Endothelial cell of umbilical vein (primary cell): Measurements from ENCODE around the gene SLC2A6.

ENCODE experiments used
- EZH2 ChIP-seq: IDR thresholded peaks from 2 replicates; pipeline ENCODE4 v1.6.1; 2012; ENCODE audit warnings: borderline replicate concordance, low read depth, mild to moderate bottlenecking, moderate library complexity, low read length, inconsistent platforms; ENCODE audit not compliant: severe bottlenecking
- GATA2 ChIP-seq: IDR thresholded peaks from 2 replicates; pipeline ENCODE4 v1.7.0; 2011; ENCODE audit warnings: low read depth, mild to moderate bottlenecking, moderate library complexity, mixed read lengths, low read length; ENCODE audit not compliant: insufficient read length, insufficient read depth
- MYC ChIP-seq: IDR thresholded peaks from one replicate; pipeline ENCODE4 v1.6.1; 2011; ENCODE audit warnings: mild to moderate bottlenecking, low read depth, low read length
- POLR2A ChIP-seq: IDR thresholded peaks from 2 replicates; pipeline ENCODE4 v1.6.1; 2012; ENCODE audit warnings: low read depth, mild to moderate bottlenecking, control low read depth, low read length
- POLR2AphosphoS5 ChIP-seq: IDR thresholded peaks from 2 replicates; pipeline ENCODE4 v1.6.1; 2012; ENCODE audit warnings: low read depth, mild to moderate bottlenecking, control low read depth, low read length, moderate library complexity; ENCODE audit not compliant: insufficient read depth
- TF ChIP-seq, protein P1 (sequence below), 2 donors: IDR thresholded peaks; 1 replicate in 1 of 2; 2 replicates in 1 of 2; pipeline ENCODE4 v1.5.1; 2011; ENCODE audit warnings: low read length in 2 of 2, mild to moderate bottlenecking in 2 of 2, moderate library complexity in 2 of 2, control low read depth in 1 of 2, inconsistent platforms in 1 of 2, low read depth in 1 of 2; ENCODE audit not compliant: insufficient read depth in 1 of 2; ENCODE audit errors: extremely low read depth in 1 of 2
- TF ChIP-seq, protein P2 (sequence below): IDR thresholded peaks from 2 replicates; pipeline ENCODE4 v1.6.1; 2011; ENCODE audit not compliant: insufficient read depth, insufficient read length

DNA sequence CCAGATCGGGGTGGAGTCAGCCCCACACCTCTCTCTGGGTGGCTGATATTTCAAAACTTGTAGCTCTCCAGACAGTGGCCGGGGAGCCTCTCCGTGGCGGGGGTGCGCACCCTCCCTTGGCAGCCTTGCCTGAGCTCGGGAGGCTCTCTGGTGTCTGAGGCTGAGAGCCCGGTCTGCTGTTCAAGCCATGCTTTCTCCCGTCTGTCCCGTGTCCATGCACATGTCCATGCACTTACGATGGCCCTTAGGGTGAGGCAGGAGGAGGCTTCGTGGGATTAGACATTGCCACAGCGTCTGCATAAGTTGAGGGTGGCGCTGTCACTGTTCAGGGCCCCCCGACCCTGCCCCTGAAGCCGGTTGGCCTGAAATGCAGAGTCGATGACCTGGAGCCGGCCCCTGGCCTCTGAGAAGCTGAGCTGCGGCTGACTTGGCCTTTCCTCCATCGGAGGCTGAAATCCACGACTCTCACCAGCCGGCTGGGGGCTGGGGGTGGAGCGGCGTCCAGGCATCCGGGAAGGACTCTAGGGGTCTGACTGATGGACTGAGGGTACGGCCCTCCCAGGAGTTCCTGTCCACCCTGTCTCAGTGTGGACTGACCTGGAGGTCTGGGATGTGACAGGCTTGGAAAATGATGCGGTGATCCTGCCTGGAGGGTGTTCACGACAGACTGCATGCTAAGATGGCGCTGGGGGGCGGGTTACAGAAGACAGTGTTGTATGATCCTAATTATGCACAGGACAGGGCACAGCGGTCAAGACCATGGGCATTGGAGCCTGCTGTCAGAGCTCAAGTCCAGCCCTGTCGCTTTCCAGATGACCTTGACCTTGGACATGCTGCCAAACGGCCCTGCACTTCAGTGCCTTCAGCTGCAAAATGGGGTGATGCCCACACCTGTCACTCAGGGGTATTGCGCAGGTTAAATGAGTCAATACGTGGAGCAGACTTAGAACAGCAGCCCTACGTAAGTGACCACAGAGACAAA lies 18.3 kb upstream of the SLC2A6 start:
- TF ChIP-seq EZH2 (no peak), POLR2AphosphoS5 (no peak), POLR2A (no peak), MYC (no peak), GATA2 (no peak)
- TF ChIP-seq, protein P1, sequence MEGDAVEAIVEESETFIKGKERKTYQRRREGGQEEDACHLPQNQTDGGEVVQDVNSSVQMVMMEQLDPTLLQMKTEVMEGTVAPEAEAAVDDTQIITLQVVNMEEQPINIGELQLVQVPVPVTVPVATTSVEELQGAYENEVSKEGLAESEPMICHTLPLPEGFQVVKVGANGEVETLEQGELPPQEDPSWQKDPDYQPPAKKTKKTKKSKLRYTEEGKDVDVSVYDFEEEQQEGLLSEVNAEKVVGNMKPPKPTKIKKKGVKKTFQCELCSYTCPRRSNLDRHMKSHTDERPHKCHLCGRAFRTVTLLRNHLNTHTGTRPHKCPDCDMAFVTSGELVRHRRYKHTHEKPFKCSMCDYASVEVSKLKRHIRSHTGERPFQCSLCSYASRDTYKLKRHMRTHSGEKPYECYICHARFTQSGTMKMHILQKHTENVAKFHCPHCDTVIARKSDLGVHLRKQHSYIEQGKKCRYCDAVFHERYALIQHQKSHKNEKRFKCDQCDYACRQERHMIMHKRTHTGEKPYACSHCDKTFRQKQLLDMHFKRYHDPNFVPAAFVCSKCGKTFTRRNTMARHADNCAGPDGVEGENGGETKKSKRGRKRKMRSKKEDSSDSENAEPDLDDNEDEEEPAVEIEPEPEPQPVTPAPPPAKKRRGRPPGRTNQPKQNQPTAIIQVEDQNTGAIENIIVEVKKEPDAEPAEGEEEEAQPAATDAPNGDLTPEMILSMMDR (IDR thresholded peaks at IDR 0.05; ENCODE audit: extremely low read depth in 1 of 2, insufficient read depth in 1 of 2, low read depth in 1 of 2, low read length in 2 of 2), result no peak
- TF ChIP-seq, protein P2, sequence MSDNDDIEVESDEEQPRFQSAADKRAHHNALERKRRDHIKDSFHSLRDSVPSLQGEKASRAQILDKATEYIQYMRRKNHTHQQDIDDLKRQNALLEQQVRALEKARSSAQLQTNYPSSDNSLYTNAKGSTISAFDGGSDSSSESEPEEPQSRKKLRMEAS, result no peak
